CD4-positive, alpha-beta T cell treated with Interleukin-15 for 1 hour (primary cell): ENCODE data around the gene GOLGA6L25.
"Not testable (repeated sequence)": the region's sequence is repeated elsewhere in the genome, so short reads cannot be mapped to it uniquely, and the experiment has no call there.

ENCODE experiments used
- DNase-seq: peaks from one replicate; pipeline ENCODE4 v3.0.0-alpha.2; 2020

GOLGA6L25 gene, protein sequence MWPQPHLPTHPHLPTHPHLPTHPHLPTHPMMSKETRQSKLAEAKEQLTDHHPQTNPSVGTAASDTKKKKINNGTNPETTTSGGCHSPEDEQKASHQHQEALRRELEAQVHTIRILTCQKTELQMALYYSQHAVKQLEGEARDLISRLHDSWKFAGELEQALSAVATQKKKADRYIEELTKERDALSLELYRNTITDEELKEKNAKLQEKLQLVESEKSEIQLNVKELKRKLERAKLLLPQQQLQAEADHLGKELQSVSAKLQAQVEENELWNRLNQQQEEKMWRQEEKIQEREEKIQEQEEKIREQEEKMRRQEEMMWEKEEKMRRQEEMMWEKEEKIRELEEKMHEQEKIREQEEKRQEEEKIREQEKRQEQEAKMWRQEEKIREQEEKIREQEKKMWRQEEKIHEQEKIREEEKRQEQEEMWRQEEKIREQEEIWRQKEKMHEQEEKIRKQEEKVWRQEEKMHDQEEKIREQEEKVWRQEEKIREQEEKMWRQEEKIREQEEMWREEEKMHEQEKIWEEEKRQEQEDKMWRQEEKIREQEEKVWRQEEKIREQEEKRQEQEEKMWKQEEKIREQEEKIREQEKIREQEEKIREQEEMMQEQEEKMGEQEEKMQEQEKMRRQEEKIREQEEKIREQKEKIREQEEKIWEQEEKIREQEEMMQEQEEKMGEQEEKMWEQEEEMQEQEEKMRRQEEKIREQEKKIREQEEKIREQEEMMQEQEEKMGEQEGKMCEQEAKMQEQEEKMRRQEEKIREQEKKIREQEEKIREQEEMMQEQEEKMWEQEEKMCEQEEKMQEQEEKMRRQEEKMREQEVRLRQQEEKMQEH

DNA sequence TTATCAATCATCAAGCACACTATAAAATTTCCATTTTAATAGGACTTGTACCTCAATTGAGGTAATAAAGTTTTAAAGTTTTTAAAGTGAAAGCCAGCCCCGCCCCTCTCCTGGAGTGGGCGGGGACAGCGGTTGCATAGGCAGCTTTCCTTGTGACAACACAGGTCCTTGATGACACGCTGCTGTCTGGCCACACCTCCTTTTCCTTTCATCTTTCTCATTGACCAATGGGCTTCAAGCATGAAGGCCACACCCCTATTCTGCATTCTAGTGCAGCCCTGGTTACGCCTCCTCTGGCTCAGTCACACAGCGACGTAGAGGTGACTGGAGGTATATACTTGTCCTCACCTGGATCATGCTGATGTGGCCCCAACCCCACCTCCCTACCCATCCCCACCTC is at the start of gene GOLGA6L25:
TSS of gene GOLGA6L25 (plus strand) at position 301 of the 400 bp plus-strand sequence. CDS start at position 362, 61 bp downstream.
- not testable (repeated sequence) for DNase-seq

DNA sequence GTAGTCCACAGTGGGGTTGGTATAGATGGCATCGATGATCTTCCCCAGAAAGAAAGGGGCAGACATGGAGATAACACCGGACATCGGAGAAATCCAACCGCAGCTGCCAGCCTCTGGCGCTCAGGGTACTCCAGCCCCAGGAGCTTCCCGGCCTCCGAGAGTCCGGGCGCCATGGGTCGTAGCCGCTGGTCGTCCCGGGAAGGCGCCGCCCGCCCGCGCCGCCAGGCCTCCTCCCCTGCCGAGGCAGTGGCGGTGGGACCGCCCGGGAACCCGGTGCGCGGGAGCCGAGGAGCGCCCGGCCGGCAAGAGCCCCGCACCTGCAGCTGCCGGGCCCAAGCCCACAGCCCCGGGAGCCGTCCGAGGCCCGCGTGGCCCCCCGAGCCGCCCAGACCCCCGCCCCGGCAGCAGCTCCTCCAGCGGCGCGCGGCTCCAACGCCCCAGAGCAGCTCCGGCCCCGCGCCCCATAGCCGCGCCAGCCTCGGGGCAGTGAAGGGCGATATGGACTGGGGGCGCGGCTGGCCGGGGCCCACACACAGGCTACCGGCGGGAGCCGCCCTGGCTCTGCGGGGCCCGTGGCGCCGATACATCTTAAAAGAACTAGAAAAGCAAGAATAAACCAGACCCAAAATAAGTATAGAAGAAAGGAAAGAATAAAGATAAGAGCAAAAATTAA is 45.0 kb upstream of the GOLGA6L25 start:
- not testable (repeated sequence) for DNase-seq

DNA sequence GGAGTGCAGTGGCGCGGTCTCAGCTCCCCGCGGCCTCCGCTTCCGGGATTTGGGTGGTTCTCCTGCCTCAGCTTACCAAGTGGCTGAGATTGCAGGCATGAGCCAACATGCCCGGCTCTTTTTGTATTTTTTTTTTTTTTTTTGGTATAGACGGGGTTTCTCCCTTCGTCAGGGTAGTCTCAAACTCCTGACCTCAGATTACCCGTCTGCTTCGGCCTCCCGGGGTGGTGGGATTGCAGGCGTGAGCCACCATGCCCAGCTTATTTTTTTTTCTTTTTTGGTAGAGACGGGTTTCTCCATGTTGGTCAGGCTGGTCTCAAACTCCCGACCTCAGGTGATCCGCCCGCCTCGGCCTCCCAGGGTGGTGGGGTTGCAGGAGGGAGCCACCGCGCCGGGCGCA is 39.2 kb upstream of the GOLGA6L25 start:
- DNase-seq: not testable (repeated sequence)

DNA sequence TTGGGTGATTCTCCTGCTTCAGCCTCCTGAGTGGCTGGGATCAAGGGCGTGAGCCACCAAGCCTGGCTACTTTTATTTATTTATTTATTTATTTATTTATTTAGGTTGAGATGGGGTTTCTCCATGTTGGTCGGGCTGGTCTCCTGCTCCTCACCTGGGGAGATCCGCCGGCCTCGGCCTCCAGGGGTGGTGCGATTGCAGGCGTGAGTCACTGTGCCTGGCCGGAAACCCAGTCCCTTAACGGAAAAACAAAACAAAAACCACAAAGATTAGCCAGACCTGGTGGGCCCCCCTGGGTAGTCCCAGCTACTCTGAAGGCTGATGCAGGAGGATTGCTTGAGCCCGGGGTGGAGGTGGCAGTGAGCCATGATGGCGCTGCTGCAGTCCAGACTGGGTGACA is 38.2 kb upstream of the GOLGA6L25 start:
- not testable (repeated sequence) for DNase-seq

DNA sequence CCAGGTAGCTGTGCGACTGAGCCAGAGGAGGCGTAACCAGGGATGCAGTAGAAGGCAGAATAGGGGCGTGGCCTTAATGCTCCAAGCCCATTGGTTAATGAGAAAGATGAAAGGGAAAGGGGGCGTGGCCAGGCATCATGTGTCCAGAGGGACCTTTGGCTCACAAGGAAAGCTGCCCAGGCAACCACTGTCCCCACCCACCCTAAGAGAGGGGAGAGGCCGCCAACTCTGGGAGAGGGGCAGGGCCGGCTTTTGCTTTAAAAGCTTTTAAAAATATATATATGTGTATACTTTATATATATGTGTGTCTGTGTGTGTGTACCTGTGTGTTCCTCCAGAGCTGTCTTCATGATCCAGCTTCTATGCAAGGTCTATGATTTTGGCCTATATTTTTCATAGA is 20.4 kb upstream of the GOLGA6L25 start, which contains the start of gene GOLGA8G:
TSS of gene GOLGA8G (minus strand) at position 18 of the 400 bp plus-strand sequence. CDS start 62 bp downstream, outside the sequence.
- not testable (repeated sequence) for DNase-seq

DNA sequence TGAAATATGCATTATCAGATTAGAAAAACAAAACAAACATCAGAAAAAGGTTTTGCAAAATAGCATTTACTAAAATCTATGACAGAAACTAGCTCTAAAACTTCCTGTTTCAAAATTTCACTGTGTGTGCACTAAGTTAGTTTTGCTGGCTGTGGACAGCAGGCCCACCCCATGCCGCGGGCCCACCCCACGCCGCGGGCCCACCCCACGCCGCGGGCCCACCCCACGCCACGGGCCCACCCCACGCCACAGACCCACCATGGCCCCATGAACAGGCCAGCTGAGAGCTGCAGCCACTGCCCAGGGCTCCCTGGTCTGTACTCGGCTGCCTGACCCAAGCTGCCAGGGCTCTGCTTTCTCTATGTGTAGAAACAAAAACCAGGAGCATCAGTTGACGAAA is 20.0 kb downstream of the GOLGA6L25 start:
- DNase-seq: not testable (repeated sequence)

DNA sequence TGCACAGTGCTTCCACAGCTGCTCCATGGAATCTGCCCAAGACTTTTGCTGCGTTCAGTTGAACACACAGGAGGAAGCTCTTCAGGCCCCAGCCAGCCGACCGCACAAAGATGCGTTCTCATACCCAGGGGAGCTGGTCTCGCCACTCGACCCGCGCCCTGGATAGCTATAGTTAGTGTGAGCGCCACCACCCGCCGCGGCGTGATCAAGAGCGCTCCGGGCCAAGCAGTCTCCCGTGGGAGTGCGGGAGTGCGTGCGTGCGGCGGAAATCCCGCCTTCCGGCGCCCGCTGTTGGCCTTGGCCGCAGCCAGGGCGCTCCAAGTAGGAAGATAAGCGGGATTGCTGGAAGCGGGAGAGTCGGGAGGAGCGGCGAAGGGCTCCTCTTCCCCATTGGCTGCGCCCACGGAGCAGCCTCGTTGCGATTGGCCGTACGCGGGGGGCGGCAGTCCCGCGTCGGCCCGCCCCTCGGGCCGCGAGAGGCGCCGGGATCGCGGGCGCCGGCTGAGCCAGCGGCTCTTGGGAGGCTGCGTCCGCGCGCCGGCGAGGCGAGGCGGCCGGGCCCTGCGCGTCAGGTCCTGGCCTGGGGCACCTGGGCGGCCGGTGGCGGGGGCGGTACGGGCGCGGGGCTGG is 35.7 kb downstream of the GOLGA6L25 start:
- DNase-seq: not testable (repeated sequence)

DNA sequence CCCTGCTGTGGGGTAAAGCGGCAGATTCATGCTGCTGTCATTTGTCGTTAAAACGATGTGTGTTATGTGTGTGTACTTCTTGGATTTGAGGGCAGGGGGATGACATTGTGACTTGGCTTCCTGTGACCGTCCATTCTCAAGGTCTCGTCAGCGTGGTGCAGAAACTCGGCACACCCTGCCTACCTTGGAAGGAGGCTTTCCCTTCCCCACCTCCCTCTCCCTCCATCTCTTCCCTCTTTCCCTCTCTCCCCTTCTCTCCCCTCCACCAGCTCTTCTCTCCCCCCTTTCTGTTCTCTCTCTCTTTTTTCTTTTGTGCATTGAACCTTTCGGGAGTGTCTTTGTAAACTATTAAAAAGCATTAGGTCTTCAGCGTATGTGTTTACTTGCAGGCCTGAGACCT is 36.4 kb downstream of the GOLGA6L25 start:
- DNase-seq: not testable (repeated sequence)

DNA sequence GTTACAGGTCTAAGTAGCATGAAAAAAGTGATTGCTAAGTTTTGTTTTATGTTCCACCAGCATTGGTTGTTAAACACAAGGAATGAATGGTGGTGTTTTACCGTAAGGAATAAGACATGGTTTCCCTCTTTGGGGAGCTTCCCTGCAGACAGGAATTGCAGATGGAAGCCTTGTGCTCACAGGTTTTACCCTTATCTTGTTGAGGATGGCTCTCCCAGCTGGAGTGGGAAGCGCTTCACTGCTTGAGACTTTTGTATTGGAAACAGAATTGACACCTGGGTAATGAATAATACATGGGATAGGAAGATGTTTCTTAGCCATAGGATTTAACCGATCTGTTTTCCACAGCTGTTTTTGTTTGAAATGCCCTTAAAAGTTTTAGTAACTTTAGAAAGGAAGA is 39.0 kb downstream of the GOLGA6L25 start:
- DNase-seq: not testable (repeated sequence)

DNA sequence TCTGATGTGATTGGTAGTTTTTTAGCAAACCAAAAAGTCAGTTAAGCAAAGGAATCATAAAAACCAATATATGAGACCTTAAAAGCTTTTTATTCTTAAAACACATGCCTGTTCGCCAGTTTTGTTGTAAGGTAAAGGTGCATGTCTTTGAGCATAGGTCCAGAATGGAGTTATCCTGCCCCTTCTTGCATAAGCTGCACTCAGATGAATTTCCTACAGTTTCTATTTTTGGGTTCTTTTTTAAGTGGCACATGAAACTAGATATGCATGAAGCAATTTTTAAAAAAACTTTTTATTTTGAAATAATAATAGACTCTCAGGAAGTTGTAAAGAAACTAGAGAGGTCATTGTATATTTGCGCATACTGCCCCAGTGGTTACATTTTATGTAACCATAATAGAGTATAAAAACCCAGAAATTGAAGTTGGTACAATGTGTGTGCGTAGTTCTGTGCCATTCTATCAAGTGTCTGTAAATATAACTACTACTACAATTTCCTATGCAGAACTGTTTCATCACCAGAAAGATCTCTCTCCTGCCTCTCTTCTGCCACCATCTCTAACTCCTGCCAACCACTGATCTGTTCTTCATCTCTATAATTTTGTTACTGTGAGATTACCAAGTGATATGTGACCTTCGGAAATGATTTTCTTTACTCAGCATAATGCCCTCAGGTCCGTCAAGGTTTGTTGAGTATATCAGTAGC is 40.2 kb downstream of the GOLGA6L25 start:
- not testable (repeated sequence) for DNase-seq

DNA sequence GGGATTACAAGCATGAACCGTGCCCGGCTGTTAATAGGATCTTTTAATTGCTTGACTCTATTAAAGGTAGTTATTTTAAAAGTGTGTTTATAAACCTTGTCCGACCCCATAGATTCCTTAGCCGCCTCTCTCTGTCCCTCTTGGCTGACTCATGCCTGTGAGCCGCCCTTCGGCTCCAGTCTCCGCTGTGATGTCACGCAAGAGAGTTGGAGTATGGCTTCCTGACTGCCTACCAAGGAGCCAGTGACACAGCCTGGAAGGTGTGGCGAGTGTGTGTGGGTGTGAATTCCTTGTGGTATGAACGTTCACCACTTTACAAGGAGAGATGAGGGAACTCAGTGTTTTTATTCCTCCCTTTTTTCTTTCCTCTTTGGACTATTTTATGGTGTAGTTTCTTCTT is 44.1 kb downstream of the GOLGA6L25 start:
- DNase-seq: not testable (repeated sequence)

DNA sequence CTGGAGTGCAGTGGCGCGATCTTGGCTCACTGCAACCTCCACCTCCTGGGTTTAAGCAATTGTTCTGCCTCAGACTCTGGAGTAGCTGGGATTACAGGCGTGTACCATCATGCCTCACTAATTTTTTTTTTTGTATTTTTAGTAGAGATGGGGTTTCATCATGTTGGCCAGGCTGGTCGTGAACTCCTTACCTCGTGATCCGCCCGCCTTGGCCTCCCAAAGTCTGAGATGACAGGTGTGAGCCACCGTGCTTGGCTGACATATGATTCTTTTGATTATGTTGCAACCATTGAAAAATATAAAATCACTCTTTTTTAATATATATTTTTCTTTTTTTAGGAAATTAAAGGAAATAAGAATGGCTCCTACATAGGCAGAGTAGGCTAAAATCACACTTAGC is 44.8 kb downstream of the GOLGA6L25 start:
- DNase-seq: not testable (repeated sequence)

DNA sequence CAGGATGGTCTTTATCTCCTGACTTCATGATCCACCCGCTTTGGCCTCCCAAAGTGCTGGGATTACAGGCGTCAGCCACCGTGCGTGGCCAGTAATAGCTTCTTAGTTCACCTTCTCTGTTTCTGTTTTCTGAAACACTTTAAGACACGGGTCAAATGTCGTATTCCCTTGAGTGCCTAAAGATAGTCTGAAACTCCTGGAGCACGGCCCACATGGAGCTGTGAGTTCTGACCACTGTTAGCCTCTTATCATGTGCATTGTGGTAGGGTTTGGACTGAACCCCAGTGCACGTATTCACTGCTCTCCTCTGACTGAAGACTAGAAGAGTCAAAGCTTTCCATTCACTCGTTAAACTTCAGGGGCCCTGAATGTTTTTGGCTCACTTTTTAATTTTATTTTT is 48.8 kb downstream of the GOLGA6L25 start:
- DNase-seq: not testable (repeated sequence)
